SKM-1 (cell line): ENCODE measurements around the gene ZNF888.
"Not testable (repeated sequence)": the region's sequence is repeated elsewhere in the genome, so short reads cannot be mapped to it uniquely, and the experiment has no call there.

Experiments
- DNase-seq: peaks from one replicate; lab custom pipeline; 2025; ENCODE audit not compliant: unreplicated experiment; lab: John Stamatoyannopoulos, UW

ZNF888 gene

DNA sequence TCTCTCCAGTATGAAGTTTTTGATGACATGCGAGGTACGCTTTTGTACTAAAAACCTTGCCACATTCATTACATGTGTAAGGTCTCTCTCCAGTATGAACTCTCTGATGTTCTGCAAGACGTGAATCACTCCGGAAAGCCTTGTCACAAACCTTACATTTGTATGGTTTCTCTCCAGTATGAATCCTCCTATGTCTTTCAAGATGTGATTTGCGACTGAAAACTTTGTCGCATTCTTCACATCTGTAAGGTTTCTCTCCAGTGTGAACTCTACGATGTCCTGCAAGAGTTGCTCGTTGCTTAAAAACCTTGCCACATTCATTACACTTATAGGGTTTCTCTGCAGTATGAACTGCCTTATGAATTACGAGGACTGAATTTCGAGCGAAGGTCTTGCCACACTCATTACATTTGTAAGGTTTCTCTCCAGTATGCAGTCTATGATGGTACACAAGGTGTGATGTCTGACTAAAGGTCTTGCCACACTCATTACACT lies 42.3 kb downstream of the ZNF888 start:
- no peak for DNase-seq

GRCh38 chr19:52872996-52873395 lies 50.2 kb downstream of the ZNF888 start:
- DNase-seq: not testable (repeated sequence)

DNA sequence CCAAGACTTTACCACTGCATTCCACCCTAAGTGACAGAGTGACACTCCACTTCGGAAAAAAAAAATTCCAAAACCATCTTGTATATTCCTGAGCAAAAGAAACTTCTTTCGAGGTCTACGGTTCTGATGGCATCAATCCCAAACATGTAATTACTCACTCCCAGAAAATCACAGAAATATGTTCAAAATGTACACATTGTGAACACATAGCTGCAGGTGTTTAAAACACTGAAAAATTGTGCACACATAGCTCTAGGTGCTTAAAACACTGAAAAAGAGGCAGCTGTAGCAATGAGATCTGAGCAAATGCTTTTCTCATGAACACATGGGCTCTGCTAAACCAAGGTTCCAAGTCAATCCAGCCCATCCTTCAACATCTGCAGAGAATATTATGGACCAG lies 51.8 kb downstream of the ZNF888 start:
- DNase-seq: no peak

GRCh38 chr19:52868031-52868430 lies 55.2 kb downstream of the ZNF888 start:
- not testable (repeated sequence) for DNase-seq

DNA sequence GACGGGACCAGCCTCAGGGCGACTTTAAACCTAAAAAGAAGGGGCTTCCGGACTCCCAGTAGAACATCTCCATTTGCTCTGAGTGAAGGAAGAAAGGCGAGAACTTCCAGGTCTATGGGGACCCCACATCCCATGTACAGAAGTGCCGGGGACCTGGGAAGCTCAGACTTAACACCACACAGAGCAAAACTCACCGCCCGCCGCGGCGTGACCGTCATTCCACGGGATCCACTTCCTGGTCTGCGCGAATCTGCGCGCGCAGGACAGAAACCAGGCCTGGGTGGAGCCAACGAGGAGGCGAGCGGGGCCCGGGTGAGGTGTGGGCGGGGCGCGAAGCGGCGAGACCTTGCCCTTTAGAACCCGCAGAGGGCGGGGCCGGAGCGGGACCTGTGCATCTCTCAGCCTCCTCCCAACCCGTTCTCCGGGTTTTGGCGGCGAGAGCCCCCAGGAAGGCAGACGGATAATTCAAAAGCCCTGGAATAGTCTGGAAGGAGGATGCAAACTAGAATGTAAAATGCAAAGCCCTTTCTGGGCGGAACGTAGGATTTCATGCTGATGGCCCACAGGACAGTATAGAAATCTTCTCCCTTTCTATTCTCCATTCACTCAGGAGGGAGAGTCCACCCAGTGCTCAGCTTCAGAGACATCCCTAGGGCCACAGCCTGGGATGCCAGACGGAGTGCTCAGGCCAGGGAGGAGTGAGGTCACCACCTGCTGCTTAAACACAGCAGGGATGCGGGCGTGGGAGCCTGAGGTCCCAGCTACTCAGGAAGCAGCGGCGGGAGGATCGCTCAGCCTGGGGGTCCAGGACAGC lies 65.6 kb downstream of the ZNF888 start, which contains the start of gene ZNF468:
ZNF468 (minus strand) TSS at position 242 of the 814 bp plus-strand sequence. CDS start 3,347 bp downstream, outside the sequence.
- not testable (repeated sequence) for DNase-seq

GRCh38 chr19:52856540-52857377 lies 66.5 kb downstream of the ZNF888 start:
- DNase-seq: not testable (repeated sequence)
